H54 (cell line): ENCODE results near the gene RHOXF2B.
"Not testable (repeated sequence)": the region's sequence is repeated elsewhere in the genome, so short reads cannot be mapped to it uniquely, and the experiment has no call there.

Experiments
- DNase-seq: peaks from one replicate; pipeline ENCODE4 v3.0.0; 2011; ENCODE audit warnings: low spot score, mixed read lengths; ENCODE audit not compliant: insufficient read length
- FAIRE-seq: peaks from 3 replicates; lab custom pipeline; 2011; peaks lifted over from hg19 to GRCh38; lab: Jason Lieb, UNC
- POLR2A ChIP-seq: IDR thresholded peaks from 2 replicates; pipeline ENCODE4 v1.6.1; 2011; ENCODE audit warnings: low read depth, mild to moderate bottlenecking, low read length

The RHOXF2B gene

GRCh38 chrX:120036704-120037103 is 40.8 kb downstream of the RHOXF2B start:
- DNase-seq (no peak), FAIRE-seq (no peak)
- no peak for TF ChIP-seq POLR2A

DNA sequence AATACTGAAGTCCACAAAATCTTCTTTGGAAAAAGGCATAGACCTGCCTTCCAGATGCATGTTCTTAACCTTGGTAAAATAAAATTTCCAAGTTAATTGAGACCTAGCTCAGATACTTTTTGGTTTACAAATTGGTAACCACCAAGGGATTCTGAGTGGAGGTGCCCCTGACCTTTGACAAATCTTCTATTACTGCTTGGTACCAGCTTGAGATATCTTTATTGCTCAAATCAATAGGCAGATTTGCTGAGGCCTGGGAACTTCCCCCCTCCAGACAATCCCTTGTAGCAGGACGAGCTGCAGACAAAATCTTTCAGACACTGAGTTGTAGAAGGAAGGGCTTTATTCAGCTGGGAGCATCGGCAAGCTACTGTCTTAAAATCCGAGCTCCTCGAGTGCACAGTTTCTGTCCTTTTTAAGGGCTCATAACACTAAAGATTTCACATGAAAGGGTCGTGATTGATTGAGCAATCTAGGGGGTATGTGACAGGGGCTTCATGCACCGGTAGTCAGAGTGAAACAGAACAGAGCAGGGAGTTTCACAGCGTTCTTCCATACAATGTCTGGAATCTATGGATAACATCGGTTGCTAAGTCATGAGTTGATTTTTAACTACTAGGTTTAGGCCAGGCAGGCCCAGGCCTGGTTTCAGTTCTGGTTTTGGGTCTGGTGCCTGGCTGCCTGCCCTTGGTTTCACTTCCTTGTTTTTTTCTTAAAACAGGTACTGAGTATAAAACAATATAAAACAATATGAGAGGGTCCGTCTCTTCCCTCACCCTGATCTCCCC is 41.8 kb downstream of the RHOXF2B start:
- not testable (repeated sequence) for FAIRE-seq, DNase-seq

DNA sequence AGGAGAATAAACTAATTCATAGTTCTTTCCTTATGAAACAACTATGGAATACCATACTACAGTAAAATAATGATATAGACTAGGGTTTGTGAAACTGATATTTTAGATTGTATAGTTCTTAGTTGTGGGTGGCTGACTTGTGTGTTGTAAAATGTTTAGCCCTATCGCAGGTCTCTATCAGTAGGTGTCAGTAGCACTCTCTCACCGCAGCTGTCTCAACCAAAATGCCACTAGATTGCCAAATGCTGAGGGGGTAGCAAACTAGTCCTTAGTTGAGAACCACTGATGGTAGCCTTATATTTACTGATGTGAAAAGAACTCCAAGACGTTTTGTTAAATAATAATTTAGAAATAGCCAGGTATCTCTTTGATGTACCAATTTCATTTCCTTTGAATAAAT is 48.1 kb downstream of the RHOXF2B start:
- FAIRE-seq: no peak
- TF ChIP-seq POLR2A: no peak
- no peak for DNase-seq

GRCh38 chrX:120023259-120023658 is 54.2 kb downstream of the RHOXF2B start:
- DNase-seq: no peak
- FAIRE-seq: no peak
- no peak for TF ChIP-seq POLR2A

DNA sequence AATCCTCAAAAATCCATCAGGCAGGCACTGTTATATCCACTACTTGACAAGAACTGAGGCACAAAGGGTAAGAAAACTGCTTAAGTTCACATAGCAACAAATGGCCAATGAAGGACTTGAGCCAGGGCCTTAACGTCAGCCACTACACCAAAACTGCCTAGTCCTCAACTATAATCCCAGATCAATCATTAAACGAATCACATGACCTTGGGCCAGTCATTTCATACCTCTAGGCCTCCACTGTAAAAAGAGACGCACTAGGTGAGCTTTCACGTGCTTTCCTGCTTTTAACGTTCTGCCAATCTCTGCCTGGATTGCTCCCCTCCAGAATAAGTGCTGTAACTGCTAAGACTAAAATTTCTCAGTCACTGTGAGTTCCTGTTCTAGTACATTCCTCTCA is 54.7 kb downstream of the RHOXF2B start:
- DNase-seq (no peak), FAIRE-seq (no peak)
- TF ChIP-seq POLR2A: no peak
